HEK293 (cell line): ENCODE measurements around the gene PNPLA2.

Experiments
- FEZF1 ChIP-seq: fragments of 450-650 bp; formaldehyde crosslinking; IDR thresholded peaks from 2 replicates; pipeline ENCODE4 v1.5.1; 2016; ENCODE audit warnings: missing biosample characterization, missing genetic modification characterization
- GLIS2 ChIP-seq: fragments of 450-650 bp; formaldehyde crosslinking; IDR thresholded peaks from 2 replicates; pipeline ENCODE4 v1.5.1; 2016; ENCODE audit warnings: missing biosample characterization, missing genetic modification characterization
- KLF7 ChIP-seq: fragments of 450-650 bp; formaldehyde crosslinking; IDR thresholded peaks from 2 replicates; pipeline ENCODE4 v1.5.1; 2016; ENCODE audit warnings: missing biosample characterization, missing genetic modification characterization, borderline replicate concordance
- PBX3 ChIP-seq: sonication (generic); formaldehyde crosslinking; IDR thresholded peaks from 2 replicates; pipeline ENCODE4 v1.8.1; 2022; ENCODE audit warnings: mild to moderate bottlenecking, moderate library complexity, missing genetic modification reagents
- PRDM6 ChIP-seq: fragments of 450-650 bp; formaldehyde crosslinking; IDR thresholded peaks from 2 replicates; pipeline ENCODE4 v1.5.1; 2017; ENCODE audit warnings: missing biosample characterization, missing genetic modification characterization
- SALL2 ChIP-seq: fragments of 450-650 bp; formaldehyde crosslinking; IDR thresholded peaks from 2 replicates; pipeline ENCODE4 v1.5.0; 2017; ENCODE audit warnings: missing biosample characterization, mild to moderate bottlenecking, missing genetic modification characterization, borderline replicate concordance
- SP3 ChIP-seq: fragments of 450-650 bp; formaldehyde crosslinking; IDR thresholded peaks from 2 replicates; pipeline ENCODE4 v1.5.1; 2016; ENCODE audit warnings: missing biosample characterization, missing genetic modification characterization
- WT1 ChIP-seq: fragments of 450-650 bp; formaldehyde crosslinking; IDR thresholded peaks from 2 replicates; pipeline ENCODE4 v1.5.1; 2016; ENCODE audit warnings: missing biosample characterization, missing genetic modification characterization
- YY2 ChIP-seq: fragments of 450-650 bp; formaldehyde crosslinking; IDR thresholded peaks from 2 replicates; pipeline ENCODE4 v1.5.1; 2016; ENCODE audit warnings: missing biosample characterization, missing genetic modification characterization
- ZBTB26 ChIP-seq: fragments of 450-650 bp; formaldehyde crosslinking; optimal IDR thresholded peaks from 2 replicates; pipeline ENCODE3; 2016; ENCODE audit warnings: missing biosample characterization, mild to moderate bottlenecking, missing genetic modification characterization
- ZBTB7A ChIP-seq: fragments of 450-650 bp; formaldehyde crosslinking; IDR thresholded peaks from 2 replicates; pipeline ENCODE4 v1.5.1; 2016; ENCODE audit warnings: low read depth, missing biosample characterization, missing genetic modification characterization
- ZFP37 ChIP-seq: fragments of 450-650 bp; formaldehyde crosslinking; IDR thresholded peaks from 2 replicates; pipeline ENCODE4 v1.5.1; 2016; ENCODE audit warnings: missing biosample characterization, missing genetic modification characterization
- ZIC2 ChIP-seq: fragments of 450-650 bp; formaldehyde crosslinking; IDR thresholded peaks from 2 replicates; pipeline ENCODE4 v1.5.1; 2016; ENCODE audit warnings: missing biosample characterization, missing genetic modification characterization
- ZNF112 ChIP-seq: fragments of 450-650 bp; formaldehyde crosslinking; IDR thresholded peaks from 2 replicates; pipeline ENCODE4 v1.5.0; 2017; ENCODE audit warnings: missing biosample characterization, missing genetic modification characterization
- ZNF114 ChIP-seq: fragments of 450-650 bp; formaldehyde crosslinking; IDR thresholded peaks from 2 replicates; pipeline ENCODE4 v1.5.0; 2017; ENCODE audit warnings: missing biosample characterization, missing genetic modification characterization
- ZNF2 ChIP-seq: fragments of 450-650 bp; formaldehyde crosslinking; IDR thresholded peaks from 2 replicates; pipeline ENCODE4 v1.5.1; 2016; ENCODE audit warnings: missing biosample characterization, missing genetic modification characterization
- ZNF221 ChIP-seq: fragments of 450-650 bp; formaldehyde crosslinking; IDR thresholded peaks from 2 replicates; pipeline ENCODE4 v1.5.1; 2017; ENCODE audit warnings: missing biosample characterization, missing genetic modification characterization, borderline replicate concordance
- ZNF341 ChIP-seq: fragments of 450-650 bp; formaldehyde crosslinking; IDR thresholded peaks from 2 replicates; pipeline ENCODE4; 2016; ENCODE audit warnings: low read depth, missing biosample characterization, missing genetic modification characterization
- ZNF354C ChIP-seq: fragments of 450-650 bp; formaldehyde crosslinking; IDR thresholded peaks from 2 replicates; pipeline ENCODE4 v1.5.1; 2016; ENCODE audit warnings: missing biosample characterization, missing genetic modification characterization, low read depth, borderline replicate concordance
- ZNF394 ChIP-seq: fragments of 450-650 bp; formaldehyde crosslinking; IDR thresholded peaks from 2 replicates; pipeline ENCODE4 v1.5.1; 2016; ENCODE audit warnings: missing biosample characterization, missing genetic modification characterization, mild to moderate bottlenecking, moderate library complexity, borderline replicate concordance
- ZNF423 ChIP-seq: fragments of 450-650 bp; formaldehyde crosslinking; IDR thresholded peaks from 2 replicates; pipeline ENCODE4 v1.5.1; 2016; ENCODE audit warnings: missing biosample characterization, missing genetic modification characterization
- ZNF449 ChIP-seq: fragments of 450-650 bp; formaldehyde crosslinking; IDR thresholded peaks from 2 replicates; pipeline ENCODE4 v1.5.1; 2017; ENCODE audit warnings: missing biosample characterization, mild to moderate bottlenecking, missing genetic modification characterization, moderate library complexity
- ZNF473 ChIP-seq: fragments of 450-650 bp; formaldehyde crosslinking; IDR thresholded peaks from 2 replicates; pipeline ENCODE4 v1.5.1; 2017; ENCODE audit warnings: missing biosample characterization, missing genetic modification characterization
- ZNF488 ChIP-seq: fragments of 450-650 bp; formaldehyde crosslinking; IDR thresholded peaks from 2 replicates; pipeline ENCODE4 v1.5.1; 2016; ENCODE audit warnings: missing biosample characterization, missing genetic modification characterization
- ZNF544 ChIP-seq: fragments of 450-650 bp; formaldehyde crosslinking; IDR thresholded peaks from 2 replicates; pipeline ENCODE4 v1.5.0; 2017; ENCODE audit warnings: missing biosample characterization, missing genetic modification characterization
- ZNF639 ChIP-seq: fragments of 450-650 bp; formaldehyde crosslinking; IDR thresholded peaks from 2 replicates; pipeline ENCODE4 v1.5.1; 2016; ENCODE audit warnings: missing biosample characterization, missing genetic modification characterization
- ZNF692 ChIP-seq: fragments of 450-650 bp; formaldehyde crosslinking; IDR thresholded peaks from 2 replicates; pipeline ENCODE4 v1.5.1; 2016; ENCODE audit warnings: missing biosample characterization, missing genetic modification characterization
- ZNF776 ChIP-seq: fragments of 450-650 bp; formaldehyde crosslinking; IDR thresholded peaks from 2 replicates; pipeline ENCODE4 v1.5.0; 2017; ENCODE audit warnings: missing biosample characterization, missing genetic modification characterization, borderline replicate concordance
- ZNF843 ChIP-seq: fragments of 450-650 bp; formaldehyde crosslinking; IDR thresholded peaks from 2 replicates; pipeline ENCODE4 v1.5.1; 2016; ENCODE audit warnings: missing biosample characterization, missing genetic modification characterization

The PNPLA2 gene

GRCh38 chr11:809287-810039 is 9.3 kb upstream of the PNPLA2 start, which contains the start of gene RPLP2 (continued):
- 0 out of 2 replicates have a peak, but pooled peaks have one; percentile 22 for TF ChIP-seq ZNF449 (tag by site-specific recombination)
- peak; percentile 61 for TF ChIP-seq WT1 (tag by site-specific recombination)
- TF ChIP-seq ZNF2 (tag by site-specific recombination), result no peak
- TF ChIP-seq ZNF639 (tag by site-specific recombination), result peak; percentile 82; the same call in 1 of the 2 replicates
- TF ChIP-seq ZNF692 (tag by site-specific recombination), result peak; percentile 96
- TF ChIP-seq ZBTB26 (tag by site-specific recombination), result peak; percentile 86
- no peak for TF ChIP-seq ZNF544 (tag by site-specific recombination)
- peak; percentile 92 for TF ChIP-seq SP3 (tag by site-specific recombination)
- TF ChIP-seq ZNF341 (tag by site-specific recombination), result peak; percentile 62
- no peak for TF ChIP-seq ZNF423 (tag by site-specific recombination)
- TF ChIP-seq SALL2 (tag by site-specific recombination), result no peak
- no peak for TF ChIP-seq PRDM6 (tag by site-specific recombination)
- TF ChIP-seq ZNF394 (tag by site-specific recombination), result peak; percentile 44; the same call in 1 of the 2 replicates
- peak; percentile 67 for TF ChIP-seq YY2
- no peak for TF ChIP-seq ZNF354C
- no peak for TF ChIP-seq ZNF112 (tag by site-specific recombination)
- no peak for TF ChIP-seq ZNF473
- TF ChIP-seq KLF7 (tag by site-specific recombination), result peak; percentile 96; the same call in 1 of the 2 replicates
- TF ChIP-seq ZNF221, result no peak
- no peak for TF ChIP-seq ZNF114
- 0 out of 2 replicates have a peak, but pooled peaks have one; percentile 30 for TF ChIP-seq ZBTB7A (tag by site-specific recombination)
- peak; percentile 76 for TF ChIP-seq PBX3 (CRISPR knock-in tag)
- TF ChIP-seq ZFP37 (tag by site-specific recombination), result 0 out of 2 replicates have a peak, but pooled peaks have one; percentile 67
- TF ChIP-seq ZIC2, result 0 out of 2 replicates have a peak, but pooled peaks have one; percentile 24
- TF ChIP-seq ZNF488 (tag by site-specific recombination), result no peak
- peak; percentile 90 for TF ChIP-seq FEZF1
- no peak for TF ChIP-seq ZNF776 (tag by site-specific recombination)
- TF ChIP-seq GLIS2, result peak; percentile 81
- peak; percentile 34; the same call in 1 of the 2 replicates for TF ChIP-seq ZNF843 (tag by site-specific recombination)
